Cardiac fibroblast (primary cell): Measurements from ENCODE around the gene KY.
"Not testable (repeated sequence)": the region's sequence is repeated elsewhere in the genome, so short reads cannot be mapped to it uniquely, and the experiment has no call there.

Source experiments
- DNase-seq, 2 donors: peaks; one replicate each; pipeline versions ENCODE4 v3.0.0 to v3.0.0-alpha.2; 2010; ENCODE audit warnings: low read depth in 2 of 2
- H3K4me3 ChIP-seq, 2 donors: replicated peaks in 1 of 2; 1 replicate in 1 of 2; 2 replicates in 1 of 2; pipeline ENCODE4 v1.5.1; 2011; ENCODE audit warnings: low read depth in 2 of 2, low read length in 2 of 2, mild to moderate bottlenecking in 2 of 2, moderate library complexity in 1 of 2
- CTCF ChIP-seq: IDR thresholded peaks from one replicate; pipeline ENCODE4 v1.5.1; 2011; ENCODE audit warnings: low read depth, mild to moderate bottlenecking, low read length, inconsistent platforms

KY gene

GRCh38 chr3:134597390-134597970, 53.3 kb downstream of the KY start:
- DNase-seq, result peak in 1 of 2 donors; percentile 67
- no peak for TF ChIP-seq CTCF
- H3K4me3 ChIP-seq, result no peak overlapping the region

- H3K4me3 ChIP-seq, DNase-seq: not testable (repeated sequence)
These were observed 55.8 kb downstream of the KY start for GRCh38 chr3:134594986-134595385.

GRCh38 chr3:134594331-134594741, 56.5 kb downstream of the KY start:
- DNase-seq, result peak in 1 of 2 donors; percentile 70
- no peak overlapping the region for H3K4me3 ChIP-seq
- no peak for TF ChIP-seq CTCF

- no peak for TF ChIP-seq CTCF
- no peak overlapping the region for H3K4me3 ChIP-seq
These were observed 58.0 kb downstream of the KY start for GRCh38 chr3:134592806-134593205.

GRCh38 chr3:134590766-134591165, 60.1 kb downstream of the KY start:
- no peak for TF ChIP-seq CTCF
- peak in 1 of 2 donors; percentile 38 for DNase-seq
- no peak overlapping the region for H3K4me3 ChIP-seq

More at GRCh38 chr3:134592806-134593205, 58.0 kb downstream of the KY start:
- DNase-seq, result no peak

GRCh38 chr3:134579141-134579665, 71.6 kb downstream of the KY start:
- no peak overlapping the region for H3K4me3 ChIP-seq
- DNase-seq, result no peak
- TF ChIP-seq CTCF, result no peak

- no peak for TF ChIP-seq CTCF
- no peak for DNase-seq
- H3K4me3 ChIP-seq, result no peak overlapping the region
These were observed 74.0 kb downstream of the KY start for GRCh38 chr3:134576831-134577230.
